HepG2 (cell line): ENCODE data around the gene NGFR. TPM values are rescaled to one million over a fixed set of nuclear protein-coding genes. Genes with fewer than 3 reads are reported as not detected.

Experiments used
- ATAC-seq: fragments of 200-7000 bp; cut with Tn5 transposase; 3 replicates; pipeline ENCODE4 v1.9.1; 2020; ENCODE audit warnings: mild to moderate bottlenecking, moderate library complexity
- BruUV-seq: library from RNA; stranded (reverse); fragments of 400-500 nt; replicated peaks from 2 replicates; lab custom pipeline; 2021; lab: Mats Ljungman, UMichigan
- CTCF ChIA-PET: fragments of 300-600 bp; formaldehyde crosslinking; extraction: SDS; loops from one replicate; lab custom pipeline; 2021; ENCODE audit warnings: low total read pairs, inconsistent platforms, low intra/inter-chr PET ratio; lab: Yijun Ruan, JAX
- POLR2A ChIA-PET: fragments of 350-600 bp; sonication (Branson Sonifier 250); formaldehyde crosslinking; loops from one replicate; lab custom pipeline; 2020; ENCODE audit warnings: antibody characterized with exemption, inconsistent platforms; lab: Yijun Ruan, JAX
- DNase-seq: peaks from one replicate; pipeline ENCODE4 v3.0.0-alpha.2; 2015; ENCODE audit warnings: low spot score
- FAIRE-seq: peaks from 3 replicates; lab custom pipeline; 2011; peaks lifted over from hg19 to GRCh38; lab: Jason Lieb, UNC
- H2AFZ ChIP-seq: one replicate; pipeline ENCODE4 v1.6.1; 2011; ENCODE audit warnings: low read length, inconsistent platforms
- H3K27ac ChIP-seq: fragments of 300-600 bp; 3 replicates; pipeline ENCODE4 v1.8.0; 2011; ENCODE audit warnings: mixed run types, mild to moderate bottlenecking, mixed read lengths, low read length, inconsistent platforms; ENCODE audit not compliant: insufficient read depth; ENCODE audit errors: extremely low read length
- H3K27me3 ChIP-seq, 2 experiments: fragments of 200-600 bp in 1 of 2; 2 replicates in 1 of 2; 3 replicates in 1 of 2; pipeline versions ENCODE4 v1.6.0 to v1.8.0; 2011; ENCODE audit warnings: low read length in 2 of 2, mild to moderate bottlenecking in 2 of 2, moderate library complexity in 2 of 2, inconsistent platforms in 1 of 2; ENCODE audit not compliant: insufficient read depth in 2 of 2, control insufficient read depth in 1 of 2
- H3K36me3 ChIP-seq, 2 experiments: fragments of 200-600 bp in 1 of 2; replicated peaks in 1 of 2; 2 replicates in 1 of 2; 3 replicates in 1 of 2; pipeline versions ENCODE4 v1.5.1 to v1.8.0; 2011; ENCODE audit warnings: low read length in 2 of 2, inconsistent platforms in 1 of 2; ENCODE audit not compliant: insufficient read depth in 2 of 2, control insufficient read depth in 1 of 2
- H3K4me1 ChIP-seq: 2 replicates; pipeline ENCODE4 v1.5.1; 2012; ENCODE audit warnings: low read length, inconsistent platforms; ENCODE audit not compliant: insufficient read depth
- H3K4me2 ChIP-seq: 2 replicates; pipeline ENCODE4 v1.6.0; 2011; ENCODE audit warnings: low read depth, low read length, inconsistent platforms
- H3K4me3 ChIP-seq, 3 experiments: fragments of 200-600 bp in 1 of 3; sonication (generic), shearing (Covaris generic) in 1 of 3; replicated peaks in 1 of 3; 2 replicates each; pipeline ENCODE4 v1.5.1; 2011 to 2016; ENCODE audit warnings: low read length in 3 of 3, inconsistent platforms in 2 of 3, low read depth in 2 of 3, mild to moderate bottlenecking in 2 of 3, control low read depth in 1 of 3, mixed read lengths in 1 of 3; ENCODE audit not compliant: insufficient read depth in 1 of 3
- H3K79me2 ChIP-seq: one replicate; pipeline ENCODE4 v1.6.1; 2011; ENCODE audit warnings: low read length, inconsistent platforms; ENCODE audit not compliant: insufficient read depth
- H3K9ac ChIP-seq: 2 replicates; pipeline ENCODE4 v1.6.0; 2011; ENCODE audit warnings: mild to moderate bottlenecking, low read depth, low read length, inconsistent platforms; ENCODE audit not compliant: insufficient read depth
- H3K9me3 ChIP-seq: 2 replicates; pipeline ENCODE4 v1.5.1; 2012; ENCODE audit warnings: mild to moderate bottlenecking, low read length
- H4K20me1 ChIP-seq: 2 replicates; pipeline ENCODE4 v1.6.0; 2011; ENCODE audit warnings: inconsistent platforms, mild to moderate bottlenecking, low read length, moderate library complexity; ENCODE audit not compliant: insufficient read depth
- ATAD3A ChIP-seq: sonication (generic); formaldehyde crosslinking; IDR thresholded peaks from 2 replicates; pipeline ENCODE4 v1.4.0; 2020; ENCODE audit warnings: missing genetic modification reagents
- EP300 ChIP-seq, 3 experiments: sonication (generic) in 1 of 3; formaldehyde crosslinking in 1 of 3; IDR thresholded peaks; 2 replicates each; pipeline versions ENCODE4 v1.5.1 to v1.6.1; 2011 to 2020; ENCODE audit warnings: low read depth in 2 of 3, low read length in 2 of 3, borderline replicate concordance in 1 of 3, improper control_type of control experiment in 1 of 3, mild to moderate bottlenecking in 1 of 3, missing genetic modification reagents in 1 of 3, moderate library complexity in 1 of 3
- FOXM1 ChIP-seq: sonication (generic); formaldehyde crosslinking; IDR thresholded peaks from 2 replicates; pipeline ENCODE4 v1.5.0; 2020; ENCODE audit warnings: missing genetic modification reagents
- HDAC6 ChIP-seq: fragments of 200-600 bp; sonication (generic); IDR thresholded peaks from 2 replicates; pipeline ENCODE4 v1.7.0; 2017; ENCODE audit warnings: mild to moderate bottlenecking, antibody characterized with exemption, low read length, low read depth
- KDM4B ChIP-seq: sonication (generic); formaldehyde crosslinking; IDR thresholded peaks from 2 replicates; pipeline ENCODE4 v1.4.0; 2020; ENCODE audit warnings: missing genetic modification reagents
- MTA3 ChIP-seq: sonication (generic); formaldehyde crosslinking; IDR thresholded peaks from 2 replicates; pipeline ENCODE4 v1.4.0; 2020; ENCODE audit warnings: missing genetic modification reagents
- PHF21A ChIP-seq: sonication (generic); formaldehyde crosslinking; IDR thresholded peaks from 2 replicates; pipeline ENCODE4 v1.5.0; 2020; ENCODE audit warnings: mild to moderate bottlenecking, missing genetic modification reagents
- ZNF460 ChIP-seq: sonication (generic); formaldehyde crosslinking; IDR thresholded peaks from 2 replicates; pipeline ENCODE4 v1.5.1; 2020; ENCODE audit warnings: missing genetic modification reagents, mild to moderate bottlenecking, borderline replicate concordance
- ZNF724P ChIP-seq: sonication (generic); formaldehyde crosslinking; IDR thresholded peaks from 2 replicates; pipeline ENCODE4 v1.8.0; 2022; ENCODE audit warnings: missing genetic modification reagents, borderline replicate concordance
- ZNF782 ChIP-seq: sonication (generic); formaldehyde crosslinking; IDR thresholded peaks from 2 replicates; pipeline ENCODE4 v1.4.0; 2020; ENCODE audit warnings: missing genetic modification reagents, mild to moderate bottlenecking, borderline replicate concordance
- WGBS: methylation state at CpG from one replicate; pipeline ENCODE4 v1.1.6; 2017; ENCODE audit warnings: low lambda C conversion rate; 5-methylcytosine and 5-hydroxymethylcytosine counted together
- in situ Hi-C: cut with HindIII; loops from 2 replicates; pipeline ENCODE4 v1.10.0; 2017; ENCODE audit warnings: low pct_unique_long_range_greater_than_20kb; ENCODE audit not compliant: extremely low pct_ligation_motif_present
- intact Hi-C: fragments of 100-400 bp; cut with micrococcal nuclease; formaldehyde crosslinking; loops from one replicate; pipeline ENCODE4 v1.10.0; 2022; ENCODE audit not compliant: unreplicated experiment
- polyA plus RNA-seq, 8 experiments: library from polyadenylated mRNA; depleted of rRNA in 3 of 8; stranded (reverse) in 7 of 8; unstranded in 1 of 8; fragments of >200 nt; fragmentation: Illumina TruSeq in 4 of 8; extraction: Trizol in 4 of 8; gene quantifications; 2 replicates each; pipeline versions ENCODE4 v1.2.1 to v1.2.3, GENCODE V29; 2011 to 2016; ENCODE audit warnings: low read depth in 4 of 8, missing spikeins in 1 of 8, mixed read lengths in 1 of 8; ENCODE audit not compliant: insufficient read depth in 1 of 8
- total RNA-seq, 5 experiments: library from RNA; depleted of rRNA; stranded (reverse); fragments of >200 nt; fragmentation: Illumina TruSeq; extraction: Trizol; gene quantifications; 2 replicates each; pipeline ENCODE4 v1.2.3, GENCODE V29; 2016; ENCODE audit warnings: low read depth in 1 of 5
- TF ChIP-seq, protein P1 (sequence below): sonication (generic); formaldehyde crosslinking; IDR thresholded peaks from 2 replicates; pipeline ENCODE4; 2020; ENCODE audit warnings: missing genetic modification reagents, mild to moderate bottlenecking, borderline replicate concordance

The NGFR gene
- total and polyA plus RNA-seq, 2 of the 13 experiments (the other 11 are each of a cell fraction or from before 2014, with no cell fraction given): 1.1 to 1.8 TPM

DNA sequence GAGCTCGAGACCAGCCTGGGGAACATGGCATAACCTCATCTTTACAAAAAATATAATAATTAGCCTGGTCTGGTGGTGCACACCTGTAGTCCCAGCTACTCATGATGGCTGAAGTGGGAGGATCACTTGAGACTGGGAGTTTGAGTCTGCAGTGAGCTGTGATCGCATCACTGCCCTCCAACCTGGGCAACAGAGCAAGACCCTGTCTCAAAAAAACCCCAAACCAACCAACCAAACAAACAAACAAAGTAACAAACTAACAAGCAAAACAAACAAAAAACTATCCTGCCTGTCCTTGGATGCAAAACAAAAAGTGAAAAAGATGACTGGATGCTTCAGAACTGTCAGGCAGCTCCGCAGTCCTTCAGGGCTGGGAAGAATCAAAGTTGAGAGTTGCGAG lies 5.7 kb upstream of the NGFR start:
- no peak overlapping the region for H3K9ac ChIP-seq
- no peak overlapping the region for H2AFZ ChIP-seq
- no peaks in the 10 kb centered on the region for H3K9me3 ChIP-seq
- 44% methylated on average over 4 of the region's 4 CpGs for WGBS
- ATAC-seq: no peak
- POLR2A ChIA-PET: no interaction called here
- H3K27me3 ChIP-seq: peaks cover 11 to 91% of the 10 kb centered on the region in 2 experiments
- H3K27ac ChIP-seq: no peak overlapping the region
- TF ChIP-seq ATAD3A: no peak
- TF ChIP-seq FOXM1 (CRISPR knock-in tag): no peak
- TF ChIP-seq ZNF724P: no peak
- no peak for TF ChIP-seq MTA3 (CRISPR knock-in tag)
- no peak for TF ChIP-seq HDAC6
- no peak for TF ChIP-seq ZNF782
- no peak for TF ChIP-seq EP300 (IDR thresholded peaks at IDR 0.05; ENCODE audit: low read depth in 2 of 2, low read length in 2 of 2)
- no peak for TF ChIP-seq EP300 (CRISPR knock-in tag; IDR thresholded peaks at IDR 0.05; ENCODE audit: borderline replicate concordance)
- no peak for TF ChIP-seq KDM4B (CRISPR knock-in tag)
- TF ChIP-seq PHF21A (CRISPR knock-in tag): no peak
- no peak for TF ChIP-seq ZNF460
- TF ChIP-seq, protein P1, sequence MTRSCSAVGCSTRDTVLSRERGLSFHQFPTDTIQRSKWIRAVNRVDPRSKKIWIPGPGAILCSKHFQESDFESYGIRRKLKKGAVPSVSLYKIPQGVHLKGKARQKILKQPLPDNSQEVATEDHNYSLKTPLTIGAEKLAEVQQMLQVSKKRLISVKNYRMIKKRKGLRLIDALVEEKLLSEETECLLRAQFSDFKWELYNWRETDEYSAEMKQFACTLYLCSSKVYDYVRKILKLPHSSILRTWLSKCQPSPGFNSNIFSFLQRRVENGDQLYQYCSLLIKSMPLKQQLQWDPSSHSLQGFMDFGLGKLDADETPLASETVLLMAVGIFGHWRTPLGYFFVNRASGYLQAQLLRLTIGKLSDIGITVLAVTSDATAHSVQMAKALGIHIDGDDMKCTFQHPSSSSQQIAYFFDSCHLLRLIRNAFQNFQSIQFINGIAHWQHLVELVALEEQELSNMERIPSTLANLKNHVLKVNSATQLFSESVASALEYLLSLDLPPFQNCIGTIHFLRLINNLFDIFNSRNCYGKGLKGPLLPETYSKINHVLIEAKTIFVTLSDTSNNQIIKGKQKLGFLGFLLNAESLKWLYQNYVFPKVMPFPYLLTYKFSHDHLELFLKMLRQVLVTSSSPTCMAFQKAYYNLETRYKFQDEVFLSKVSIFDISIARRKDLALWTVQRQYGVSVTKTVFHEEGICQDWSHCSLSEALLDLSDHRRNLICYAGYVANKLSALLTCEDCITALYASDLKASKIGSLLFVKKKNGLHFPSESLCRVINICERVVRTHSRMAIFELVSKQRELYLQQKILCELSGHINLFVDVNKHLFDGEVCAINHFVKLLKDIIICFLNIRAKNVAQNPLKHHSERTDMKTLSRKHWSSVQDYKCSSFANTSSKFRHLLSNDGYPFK (CRISPR knock-in tag): no peak
- H4K20me1 ChIP-seq: no peaks in the 10 kb centered on the region
- no TSS peak for BruUV-seq
- no peak overlapping the region for H3K4me2 ChIP-seq
- no peaks in the 10 kb centered on the region for H3K79me2 ChIP-seq
- peaks cover 15% of the 10 kb centered on the region; the same call in 1 of the 2 replicates for H3K4me1 ChIP-seq
- in situ Hi-C loops: no loop called here
- CTCF ChIA-PET: no interaction called here
- H3K4me3 ChIP-seq: no peak overlapping the region
- intact Hi-C loops: no loop called here
- DNase-seq: no peak
- H3K36me3 ChIP-seq: no peaks in the 10 kb centered on the region
- no peak for FAIRE-seq
